ENCODE data around the gene ITPR2.
"Not testable (repeated sequence)": the region's sequence is repeated elsewhere in the genome, so short reads cannot be mapped to it uniquely, and the experiment has no call there.

GRCh38 chr12:26517320-26517719 lies 315.7 kb downstream of the ITPR2 start:
- not testable (repeated sequence) for TF ChIP-seq CTCF (IDR thresholded peaks at IDR 0.05; ENCODE audit: low read depth, low read length); EZH2phosphoT487 (IDR thresholded peaks at IDR 0.05; ENCODE audit: low read depth)

All from OCI-LY3 (cell line).